Type B pancreatic cell (in vitro differentiated cells): ENCODE data around the gene SDF4. TPM values are rescaled to one million over a fixed set of nuclear protein-coding genes. Genes with fewer than 3 reads are reported as not detected.

Source experiments
- microRNA-seq: library from miRNA; unstranded; fragments of <30 nt; microRNA quantifications from one replicate; pipeline ENCODE4, GENCODE V29; 2020
- total RNA-seq: library from RNA; stranded (reverse); gene quantifications from 2 replicates; pipeline ENCODE4 v1.2.1, GENCODE V29; 2021; ENCODE audit warnings: low replicate concordance

The SDF4 gene
- total RNA-seq, 1 donor from 2014 or later: 116 TPM

Small RNAs within 50 kb of the gene (microRNA-seq; reads per million reads assigned to microRNA genes)
- gene MIR200A (1,718 reads per million, percentile 85 among the genes with 10 or more reads in this experiment), gene MIR200B (8,098 reads per million, percentile 94 among the genes with 10 or more reads in this experiment), gene MIR429 (3,997 reads per million, percentile 90 among the genes with 10 or more reads in this experiment)

Other genes with a start within 250 kb of the SDF4 start
- gene PERM1, start 249.9 kb downstream of the SDF4 start, total RNA-seq: 0.34 and 0.62 TPM in 2 replicates
- gene HES4, start 231.9 kb downstream of the SDF4 start, total RNA-seq: 37.6 and 54.1 TPM in 2 replicates
- 20.8 and 34.6 TPM in 2 replicates for gene ISG15, start 218.5 kb downstream of the SDF4 start, total RNA-seq
- 166 and 285 TPM in 2 replicates for gene AGRN, start 211.9 kb downstream of the SDF4 start, total RNA-seq
- gene RNF223, start 157.7 kb downstream of the SDF4 start, total RNA-seq: 1.2 and 2.5 TPM in 2 replicates
- 20.0 and 21.2 TPM in 2 replicates for gene C1orf159, start 115.9 kb downstream of the SDF4 start, total RNA-seq
- gene TTLL10, start 58.1 kb downstream of the SDF4 start, total RNA-seq: 0.88 and 1.4 TPM in 2 replicates
- gene TNFRSF18, start 25.4 kb downstream of the SDF4 start, total RNA-seq: 0.38 TPM in 1 of 2 replicates, not detected in the other
- gene TNFRSF4, start 17.8 kb downstream of the SDF4 start, total RNA-seq: 0.31 TPM in 1 of 2 replicates, not detected in the other
- gene B3GALT6, start 236 bp upstream of the SDF4 start, total RNA-seq: 19.5 and 30.2 TPM in 2 replicates
- 2.5 TPM in 2 replicates for gene C1QTNF12, start 14.7 kb upstream of the SDF4 start, total RNA-seq
- 56.5 and 73.8 TPM in 2 replicates for gene UBE2J2, start 41.9 kb upstream of the SDF4 start, total RNA-seq
- gene SCNN1D, start 48.4 kb upstream of the SDF4 start, total RNA-seq: 2.7 and 13.5 TPM in 2 replicates
- gene ACAP3, start 75.9 kb upstream of the SDF4 start, total RNA-seq: 93.9 and 103 TPM in 2 replicates
- 20.4 and 25.5 TPM in 2 replicates for gene PUSL1, start 76.6 kb upstream of the SDF4 start, total RNA-seq
- 127 and 138 TPM in 2 replicates for gene INTS11, start 92.7 kb upstream of the SDF4 start, total RNA-seq
- 24.2 and 28.5 TPM in 2 replicates for gene CPTP, start 92.8 kb upstream of the SDF4 start, total RNA-seq
- 0.83 and 0.89 TPM in 2 replicates for gene TAS1R3, start 99.3 kb upstream of the SDF4 start, total RNA-seq
- 62.8 and 63.5 TPM in 2 replicates for gene DVL1, start 117.4 kb upstream of the SDF4 start, total RNA-seq
- gene MXRA8, start 126.6 kb upstream of the SDF4 start, total RNA-seq: 17.6 and 78.1 TPM in 2 replicates
- gene AURKAIP1, start 143.2 kb upstream of the SDF4 start, total RNA-seq: 122 and 143 TPM in 2 replicates
- gene CCNL2, start 167.3 kb upstream of the SDF4 start, total RNA-seq: 194 and 298 TPM in 2 replicates
- gene MRPL20, start 175.3 kb upstream of the SDF4 start, total RNA-seq: 98.9 and 108 TPM in 2 replicates
- 7.6 and 11.1 TPM in 2 replicates for gene ANKRD65, start 189.3 kb upstream of the SDF4 start, total RNA-seq
- gene VWA1, start 203.7 kb upstream of the SDF4 start, total RNA-seq: 44.5 and 49.9 TPM in 2 replicates
- gene ATAD3C, start 217.7 kb upstream of the SDF4 start, total RNA-seq: 1.8 and 2.4 TPM in 2 replicates
- 37.2 and 44.3 TPM in 2 replicates for gene ATAD3B, start 239.8 kb upstream of the SDF4 start, total RNA-seq